B cell (primary cell): ENCODE measurements around the gene PJVK. TPM values are rescaled to one million over a fixed set of nuclear protein-coding genes. Genes with fewer than 3 reads are reported as not detected.

ENCODE experiments used
- ATAC-seq: fragments of 200-7000 bp; cut with Tn5 transposase; one replicate; pipeline ENCODE4 v1.10.0; 2021; ENCODE audit warnings: low read depth, mild to moderate bottlenecking, moderate number of reproducible peaks, moderate library complexity
- CTCF ChIA-PET: fragments of 350-600 bp; sonication (Branson Sonifier 250); formaldehyde crosslinking; loops from one replicate; lab custom pipeline; 2021; ENCODE audit warnings: antibody characterized with exemption, inconsistent platforms; lab: Charles Lee
- POLR2A ChIA-PET: fragments of 350-600 bp; sonication (Branson Sonifier 250); formaldehyde crosslinking; loops from one replicate; lab custom pipeline; 2021; ENCODE audit warnings: antibody characterized with exemption; lab: Charles Lee
- DNase-seq: peaks from one replicate; pipeline ENCODE4 v3.0.0; 2013
- H2AFZ ChIP-seq: 2 replicates; pipeline ENCODE4 v1.6.1; 2012; ENCODE audit warnings: mild to moderate bottlenecking, low read depth, low read length; ENCODE audit not compliant: insufficient read depth, poor library complexity, severe bottlenecking
- H3K27ac ChIP-seq, 2 donors: 1 replicate in 1 of 2; 2 replicates in 1 of 2; pipeline ENCODE4 v1.5.1; 2012 to 2013; ENCODE audit warnings: low read length in 2 of 2, mild to moderate bottlenecking in 2 of 2, moderate library complexity in 1 of 2
- H3K27me3 ChIP-seq, 4 experiments: fragments of 200-600 bp in 1 of 4; sonication (generic) in 1 of 4; replicated peaks in 1 of 4; 1 replicate in 2 of 4; 2 replicates in 2 of 4; pipeline versions ENCODE4 v1.6.1 to v1.7.0; 2013 to 2016; ENCODE audit warnings: low read length in 3 of 4, mild to moderate bottlenecking in 2 of 4, mixed read lengths in 1 of 4, moderate library complexity in 1 of 4; ENCODE audit not compliant: insufficient read depth in 4 of 4, control insufficient read depth in 3 of 4; ENCODE audit errors: control extremely low read depth in 1 of 4
- H3K36me3 ChIP-seq, 2 experiments: replicated peaks in 1 of 2; 1 replicate in 1 of 2; 2 replicates in 1 of 2; pipeline versions ENCODE4 v1.6.1 to v1.7.1; 2013; ENCODE audit warnings: low read length in 1 of 2; ENCODE audit not compliant: insufficient read depth in 2 of 2, control insufficient read depth in 1 of 2; ENCODE audit errors: control extremely low read depth in 1 of 2, extremely low read depth in 1 of 2
- H3K4me1 ChIP-seq, 2 donors: fragments of 200-600 bp in 1 of 2; sonication (generic) in 1 of 2; 1 replicate in 1 of 2; 2 replicates in 1 of 2; pipeline versions ENCODE4 v1.5.1 to v1.6.1; 2013 to 2017; ENCODE audit warnings: low read length in 2 of 2; ENCODE audit not compliant: control insufficient read depth in 2 of 2, insufficient read depth in 2 of 2
- H3K4me2 ChIP-seq: replicated peaks from 2 replicates; pipeline ENCODE3; 2012; ENCODE audit warnings: mild to moderate bottlenecking, low read depth, low read length; ENCODE audit not compliant: poor library complexity, severe bottlenecking
- H3K4me3 ChIP-seq, 5 experiments: fragments of 200-600 bp in 1 of 5; sonication (generic) in 1 of 5; 1 replicate in 3 of 5; 2 replicates in 2 of 5; pipeline versions ENCODE4 v1.5.1 to v1.7.0; 2011 to 2016; ENCODE audit warnings: low read length in 4 of 5, mild to moderate bottlenecking in 4 of 5, low read depth in 2 of 5, control low read depth in 1 of 5, moderate library complexity in 1 of 5; ENCODE audit not compliant: insufficient read depth in 1 of 5; ENCODE audit errors: control extremely low read depth in 1 of 5, extremely low read depth in 1 of 5
- H3K79me2 ChIP-seq: fragments of 200-600 bp; sonication (generic); one replicate; pipeline ENCODE4 v1.6.0; 2016; ENCODE audit warnings: low read length; ENCODE audit not compliant: control insufficient read depth, insufficient read depth
- H3K9ac ChIP-seq: fragments of 200-600 bp; sonication (generic); 2 replicates; pipeline ENCODE4 v1.6.1; 2017; ENCODE audit warnings: mild to moderate bottlenecking, low read length, moderate library complexity
- H3K9me3 ChIP-seq, 3 donors: one replicate each; pipeline versions ENCODE4 v1.6.1 to v1.7.1; 2013; ENCODE audit warnings: low read length in 2 of 3; ENCODE audit not compliant: control insufficient read depth in 2 of 3, insufficient read depth in 1 of 3; ENCODE audit errors: control extremely low read depth in 1 of 3
- H4K20me1 ChIP-seq: 2 replicates; pipeline ENCODE4 v1.6.0; 2012; ENCODE audit warnings: mild to moderate bottlenecking, low read length; ENCODE audit not compliant: insufficient read depth, control insufficient read depth, poor library complexity, severe bottlenecking
- H3K27ac Mint-ChIP-seq: one replicate; pipeline ENCODE4 v1.8.0; 2021; ENCODE audit warnings: mixed read lengths
- H3K27me3 Mint-ChIP-seq: one replicate; pipeline ENCODE4 v1.8.0; 2021; ENCODE audit warnings: mixed read lengths
- H3K4me1 Mint-ChIP-seq: one replicate; pipeline ENCODE4 v1.8.0; 2021; ENCODE audit warnings: mixed read lengths
- H3K4me3 Mint-ChIP-seq: one replicate; pipeline ENCODE4 v1.8.0; 2021; ENCODE audit warnings: mixed read lengths
- H3K9me3 Mint-ChIP-seq: one replicate; pipeline ENCODE4 v1.8.0; 2022; ENCODE audit warnings: mixed read lengths; ENCODE audit not compliant: insufficient read depth
- EZH2 ChIP-seq: IDR thresholded peaks from 2 replicates; pipeline ENCODE4 v1.6.1; 2012; ENCODE audit warnings: borderline replicate concordance, low read depth, mild to moderate bottlenecking, moderate library complexity, low read length; ENCODE audit not compliant: insufficient read depth, poor library complexity, severe bottlenecking
- WGBS: methylation state at CpG from one replicate; pipeline ENCODE4 v1.1.5; 2013; ENCODE audit warnings: missing lambda C conversion rate; ENCODE audit not compliant: insufficient coverage; 5-methylcytosine and 5-hydroxymethylcytosine counted together
- intact Hi-C: fragments of 100-400 bp; cut with micrococcal nuclease; formaldehyde crosslinking; loops from one replicate; pipeline ENCODE4 v1.10.0; 2022
- polyA plus RNA-seq: library from polyadenylated mRNA; depleted of rRNA; stranded (reverse); fragments of >200 nt; gene quantifications from 2 replicates; pipeline ENCODE4 v1.2.3, GENCODE V29; 2012
- total RNA-seq, 2 donors: library from RNA; stranded (reverse); fragments of 120-200 nt in 1 of 2; gene quantifications; 1 replicate in 1 of 2; 2 replicates in 1 of 2; pipeline versions ENCODE4 v1.2.3 to v1.2.4, GENCODE V29; 2013 to 2022
- TF ChIP-seq, protein P1 (sequence below): fragments of 200-600 bp; IDR thresholded peaks from one replicate; pipeline ENCODE4 v1.8.0; 2022; ENCODE audit warnings: antibody characterized with exemption, mild to moderate bottlenecking

The PJVK gene
- total and polyA plus RNA-seq, 2 donors (not counting 1 experiment from before 2014, with no cell fraction given): 2.3 to 7.9 TPM

DNA sequence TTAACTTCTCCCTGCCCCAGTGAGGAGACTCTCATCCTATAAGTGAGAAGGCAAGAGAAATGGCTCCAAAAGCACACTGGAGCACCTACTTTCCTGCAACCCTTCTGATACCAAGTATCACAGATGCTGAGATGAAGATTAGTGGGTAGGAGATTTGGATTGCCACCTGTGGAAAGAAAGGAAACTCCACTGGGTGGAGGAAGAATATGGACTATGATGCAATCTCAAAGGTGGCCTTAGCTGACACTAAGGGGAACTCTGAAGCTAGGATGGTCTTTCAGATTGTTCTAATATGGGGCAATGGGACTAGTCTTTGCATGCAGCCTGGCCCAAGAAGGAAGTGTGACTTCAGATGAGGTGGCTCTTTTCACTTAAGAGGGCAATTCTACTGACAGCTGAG, 21.8 kb upstream of the PJVK start:
- TF ChIP-seq, protein P1, sequence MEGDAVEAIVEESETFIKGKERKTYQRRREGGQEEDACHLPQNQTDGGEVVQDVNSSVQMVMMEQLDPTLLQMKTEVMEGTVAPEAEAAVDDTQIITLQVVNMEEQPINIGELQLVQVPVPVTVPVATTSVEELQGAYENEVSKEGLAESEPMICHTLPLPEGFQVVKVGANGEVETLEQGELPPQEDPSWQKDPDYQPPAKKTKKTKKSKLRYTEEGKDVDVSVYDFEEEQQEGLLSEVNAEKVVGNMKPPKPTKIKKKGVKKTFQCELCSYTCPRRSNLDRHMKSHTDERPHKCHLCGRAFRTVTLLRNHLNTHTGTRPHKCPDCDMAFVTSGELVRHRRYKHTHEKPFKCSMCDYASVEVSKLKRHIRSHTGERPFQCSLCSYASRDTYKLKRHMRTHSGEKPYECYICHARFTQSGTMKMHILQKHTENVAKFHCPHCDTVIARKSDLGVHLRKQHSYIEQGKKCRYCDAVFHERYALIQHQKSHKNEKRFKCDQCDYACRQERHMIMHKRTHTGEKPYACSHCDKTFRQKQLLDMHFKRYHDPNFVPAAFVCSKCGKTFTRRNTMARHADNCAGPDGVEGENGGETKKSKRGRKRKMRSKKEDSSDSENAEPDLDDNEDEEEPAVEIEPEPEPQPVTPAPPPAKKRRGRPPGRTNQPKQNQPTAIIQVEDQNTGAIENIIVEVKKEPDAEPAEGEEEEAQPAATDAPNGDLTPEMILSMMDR: no peak
- no peak for TF ChIP-seq EZH2
- Histone ChIP-seq H3K4me1 (no peaks in the 10 kb centered on the region), H4K20me1 (no peaks in the 10 kb centered on the region), H3K27me3 (no peaks in the 10 kb centered on the region), H3K9me3 (peaks cover 2 to 3% (median 2%) of the 10 kb centered on the region in 3 donors), H3K79me2 (no peaks in the 10 kb centered on the region), H3K27ac (no peak overlapping the region), H3K9ac (no peak overlapping the region), H3K36me3 (peaks cover 0 to 55% of the 10 kb centered on the region in 2 experiments), H3K4me3 (no peak overlapping the region), H2AFZ (no peak overlapping the region), H3K4me2 (no peak overlapping the region)
- DNase-seq (no peak), ATAC-seq (no peak)
- ChIA-PET CTCF (no interaction called here), POLR2A (no interaction called here)
- intact Hi-C loops: no loop called here
- H3K9me3 Mint-ChIP-seq: peaks cover 8% of the 10 kb centered on the region
- no peak overlapping the region for H3K4me3 Mint-ChIP-seq
- H3K4me1 Mint-ChIP-seq: no peaks in the 10 kb centered on the region
- H3K27ac Mint-ChIP-seq: no peak overlapping the region
- no peaks in the 10 kb centered on the region for H3K27me3 Mint-ChIP-seq

DNA sequence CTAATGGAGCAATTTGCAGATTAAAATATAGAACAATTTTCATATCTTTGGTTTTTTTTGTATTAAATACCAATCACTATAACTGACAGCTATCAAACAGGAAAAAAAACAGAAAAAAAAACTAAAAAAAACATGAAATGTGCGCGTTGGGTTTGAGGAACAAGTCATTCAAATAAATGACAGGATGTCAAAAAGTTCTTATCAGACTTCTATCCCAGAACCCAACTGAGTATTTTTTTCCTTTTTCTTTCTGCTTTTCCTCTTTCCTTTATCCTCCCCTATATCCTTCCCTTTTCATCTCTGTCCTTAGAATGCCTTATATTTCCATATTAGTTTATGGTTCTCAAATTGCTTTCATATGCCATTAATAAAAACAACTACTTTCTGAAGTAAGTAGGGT, 14.5 kb upstream of the PJVK start:
- no peaks in the 10 kb centered on the region for H3K4me1 Mint-ChIP-seq
- no peak overlapping the region for H2AFZ ChIP-seq
- no peak overlapping the region for H3K27ac ChIP-seq
- no peaks in the 10 kb centered on the region for H3K79me2 ChIP-seq
- H3K36me3 ChIP-seq: peaks cover 0 to 68% of the 10 kb centered on the region in 2 experiments
- H3K9me3 ChIP-seq: no peaks in the 10 kb centered on the region
- H3K9me3 Mint-ChIP-seq: no peaks in the 10 kb centered on the region
- H4K20me1 ChIP-seq: no peaks in the 10 kb centered on the region
- no peaks in the 10 kb centered on the region for H3K27me3 ChIP-seq
- H3K27ac Mint-ChIP-seq: no peak overlapping the region
- WGBS: no CpG with 5 or more reads among the region's 2 CpGs
- intact Hi-C loops: no loop called here
- CTCF ChIA-PET: interaction anchor here (1.5 kb wide), 1 partner anchor 22 kb away, joined by 3 read pairs; no protein-coding TSS in a partner anchor
- H3K27me3 Mint-ChIP-seq: no peaks in the 10 kb centered on the region
- POLR2A ChIA-PET: no interaction called here
- TF ChIP-seq, protein P1: no peak
- TF ChIP-seq EZH2: no peak
- H3K4me3 ChIP-seq: no peak overlapping the region
- H3K4me2 ChIP-seq: no peak overlapping the region
- no peak for ATAC-seq
- H3K9ac ChIP-seq: no peak overlapping the region
- H3K4me3 Mint-ChIP-seq: no peak overlapping the region
- H3K4me1 ChIP-seq: no peaks in the 10 kb centered on the region
- no peak for DNase-seq
